Bronchial epithelial cell (primary cell): Measurements from ENCODE around the gene STIL. TPM values are rescaled to one million over a fixed set of nuclear protein-coding genes. Genes with fewer than 3 reads are reported as not detected.

Experiments used
- DNase-seq: peaks from one replicate; pipeline ENCODE4 v3.0.0-alpha.2; 2010; ENCODE audit warnings: low read depth
- FAIRE-seq: peaks from 2 replicates; lab custom pipeline; 2011; peaks lifted over from hg19 to GRCh38; lab: Jason Lieb, UNC
- H3K27me3 ChIP-seq: 2 replicates; pipeline ENCODE4 v1.5.1; 2011; ENCODE audit warnings: low read length; ENCODE audit not compliant: control insufficient read depth, insufficient read depth
- H3K36me3 ChIP-seq: 2 replicates; pipeline ENCODE4 v1.5.1; 2011; ENCODE audit warnings: low read length; ENCODE audit not compliant: control insufficient read depth, insufficient read depth
- H3K4me3 ChIP-seq: 2 replicates; pipeline ENCODE4 v1.5.1; 2011; ENCODE audit warnings: mild to moderate bottlenecking, low read depth, low read length, control low read depth
- total RNA-seq: library from RNA; depleted of rRNA; stranded (reverse); fragments of >200 nt; gene quantifications from 2 replicates; pipeline ENCODE4 v1.2.1, GENCODE V29; 2014
- TF ChIP-seq, protein P1 (sequence below): IDR thresholded peaks from 2 replicates; pipeline ENCODE4 v1.5.1; 2011; ENCODE audit warnings: mild to moderate bottlenecking, moderate library complexity, low read length, control low read depth, inconsistent platforms; ENCODE audit not compliant: insufficient read depth, severe bottlenecking

STIL gene
- total RNA-seq, 1 donor from 2014 or later: 0.79 TPM

DNA sequence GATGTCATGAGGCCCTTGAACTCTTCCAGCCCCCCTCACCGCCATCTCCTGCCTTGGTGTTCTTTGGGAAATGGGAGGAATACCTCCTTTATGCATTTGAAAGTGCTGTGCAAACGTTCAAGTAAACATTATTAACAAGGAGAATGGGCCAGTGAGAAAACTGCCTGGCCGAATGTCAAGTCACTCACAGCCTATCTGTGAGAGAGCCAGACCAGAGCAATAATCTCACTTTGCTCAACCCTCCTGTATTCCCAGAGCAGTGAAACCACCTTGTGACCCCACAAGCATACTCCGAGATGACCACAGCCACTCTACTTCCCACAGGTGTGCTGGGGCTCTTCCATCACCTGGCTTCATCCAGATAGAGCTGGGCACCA lies 87.1 kb downstream of the STIL start:
- no peak overlapping the region for H3K4me3 ChIP-seq
- peaks cover 80% of the 10 kb centered on the region for H3K27me3 ChIP-seq
- no peaks in the 10 kb centered on the region for H3K36me3 ChIP-seq
- TF ChIP-seq, protein P1, sequence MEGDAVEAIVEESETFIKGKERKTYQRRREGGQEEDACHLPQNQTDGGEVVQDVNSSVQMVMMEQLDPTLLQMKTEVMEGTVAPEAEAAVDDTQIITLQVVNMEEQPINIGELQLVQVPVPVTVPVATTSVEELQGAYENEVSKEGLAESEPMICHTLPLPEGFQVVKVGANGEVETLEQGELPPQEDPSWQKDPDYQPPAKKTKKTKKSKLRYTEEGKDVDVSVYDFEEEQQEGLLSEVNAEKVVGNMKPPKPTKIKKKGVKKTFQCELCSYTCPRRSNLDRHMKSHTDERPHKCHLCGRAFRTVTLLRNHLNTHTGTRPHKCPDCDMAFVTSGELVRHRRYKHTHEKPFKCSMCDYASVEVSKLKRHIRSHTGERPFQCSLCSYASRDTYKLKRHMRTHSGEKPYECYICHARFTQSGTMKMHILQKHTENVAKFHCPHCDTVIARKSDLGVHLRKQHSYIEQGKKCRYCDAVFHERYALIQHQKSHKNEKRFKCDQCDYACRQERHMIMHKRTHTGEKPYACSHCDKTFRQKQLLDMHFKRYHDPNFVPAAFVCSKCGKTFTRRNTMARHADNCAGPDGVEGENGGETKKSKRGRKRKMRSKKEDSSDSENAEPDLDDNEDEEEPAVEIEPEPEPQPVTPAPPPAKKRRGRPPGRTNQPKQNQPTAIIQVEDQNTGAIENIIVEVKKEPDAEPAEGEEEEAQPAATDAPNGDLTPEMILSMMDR: no peak
- no peak for DNase-seq
- no peak for FAIRE-seq

DNA sequence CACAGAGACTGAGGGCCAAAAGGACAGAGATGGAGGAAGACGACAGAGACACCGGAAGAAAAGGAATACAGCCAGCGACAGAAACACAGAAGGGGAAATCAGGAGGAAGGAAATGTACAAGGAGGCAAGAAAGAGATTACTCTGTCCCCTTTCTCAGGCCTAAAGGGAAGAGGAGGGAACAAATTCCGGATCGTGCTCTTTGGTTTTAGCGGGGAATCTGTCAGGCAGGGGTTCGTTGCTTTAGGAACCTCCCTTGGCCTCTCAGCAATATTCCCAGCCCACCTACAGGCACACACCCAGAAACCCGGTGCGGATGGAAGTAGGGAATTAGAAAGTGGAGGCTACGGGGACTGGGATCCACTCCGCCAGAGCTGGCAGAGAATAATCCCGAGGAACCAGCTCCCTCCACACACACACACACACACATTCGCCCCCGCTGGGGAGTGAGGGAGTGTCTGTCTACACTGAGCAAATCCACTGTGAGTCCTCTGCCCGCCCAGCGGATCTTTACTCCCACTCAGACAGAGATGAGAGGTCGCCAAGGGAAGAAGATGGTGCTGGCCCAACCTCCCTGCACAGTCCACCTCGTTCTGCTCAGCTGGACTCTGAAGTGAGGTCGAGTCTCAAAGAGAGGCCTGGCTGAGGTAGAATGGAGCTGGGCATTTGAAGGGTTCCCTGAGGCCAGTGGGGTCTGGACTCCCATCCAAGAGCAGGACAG lies 87.7 kb downstream of the STIL start:
- FAIRE-seq (no peak), DNase-seq (no peak)
- H3K4me3 ChIP-seq: no peak overlapping the region
- TF ChIP-seq, protein P1: no peak
- peaks cover 74% of the 10 kb centered on the region for H3K27me3 ChIP-seq
- H3K36me3 ChIP-seq: no peaks in the 10 kb centered on the region

DNA sequence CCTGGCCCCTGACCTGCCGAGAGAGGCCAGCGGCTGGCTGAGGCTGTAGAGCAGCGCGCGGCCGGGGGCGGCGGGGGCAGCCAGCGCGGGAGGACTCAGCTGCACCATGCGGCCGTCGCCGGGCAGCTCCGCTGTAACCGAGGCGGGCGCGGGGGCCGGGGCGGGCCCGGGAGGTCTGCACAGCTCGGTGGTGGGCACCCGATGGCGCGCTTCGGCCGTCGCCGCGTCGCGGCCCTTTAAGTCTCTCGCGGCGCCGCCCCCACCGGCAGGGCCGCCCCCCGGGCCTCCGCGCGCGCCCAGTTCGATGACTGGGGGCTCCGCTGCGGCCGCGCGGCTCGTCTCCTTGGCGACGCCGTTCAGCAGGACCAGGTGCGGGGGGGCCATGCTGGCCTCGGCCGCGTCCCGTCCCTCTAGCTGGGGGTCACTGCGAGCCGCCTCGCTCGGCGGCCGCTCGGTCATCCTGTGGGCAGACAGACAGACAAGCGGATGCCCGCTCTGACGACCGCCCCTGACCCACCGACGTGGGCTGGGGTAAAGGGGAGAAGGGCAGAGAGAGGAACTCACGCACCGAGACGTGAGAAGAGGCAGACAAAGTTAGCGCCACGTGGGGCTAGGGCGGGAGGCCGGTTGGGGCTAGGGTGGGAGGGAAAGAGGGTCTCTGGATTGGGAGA lies 88.4 kb downstream of the STIL start:
- H3K27me3 ChIP-seq: peaks cover 68% of the 10 kb centered on the region
- H3K36me3 ChIP-seq: no peaks in the 10 kb centered on the region
- TF ChIP-seq, protein P1: no peak
- no peak overlapping the region for H3K4me3 ChIP-seq
- DNase-seq (no peak), FAIRE-seq (no peak)

DNA sequence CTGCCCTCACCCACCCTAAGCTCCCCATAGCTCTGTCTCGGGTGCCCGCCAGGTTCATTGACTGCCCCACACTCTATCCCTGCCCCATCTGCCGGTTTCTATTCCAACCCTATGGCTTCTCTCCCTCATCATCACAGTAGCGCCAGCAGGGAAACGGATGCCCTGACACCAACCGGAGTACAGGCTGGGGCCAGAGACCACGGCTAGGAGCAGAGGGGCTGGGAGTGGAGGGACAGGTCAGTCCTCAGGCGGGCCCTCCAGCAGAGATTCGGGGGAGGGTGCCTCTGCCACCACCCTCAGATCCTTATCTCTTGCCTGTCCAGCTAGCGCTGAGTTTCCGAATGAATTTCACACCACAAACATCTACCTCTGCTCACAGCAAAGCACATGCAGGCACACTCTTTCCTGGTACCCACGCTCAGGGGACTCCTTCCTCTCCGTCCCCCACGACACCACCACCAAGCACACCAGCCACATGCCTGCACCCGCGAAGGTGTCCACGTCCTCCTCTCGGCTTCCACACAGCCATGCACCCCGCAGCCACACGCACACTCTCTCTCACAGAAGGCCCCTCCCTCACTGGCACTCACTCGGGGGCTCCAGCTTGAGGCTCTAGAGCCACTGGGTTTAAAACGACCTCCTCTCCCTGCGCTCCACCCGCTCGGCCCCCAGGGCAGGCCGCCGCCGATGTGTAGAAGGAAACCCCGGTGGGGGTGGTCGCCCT lies 89.1 kb downstream of the STIL start:
- Histone ChIP-seq H3K4me3 (no peak overlapping the region), H3K36me3 (no peaks in the 10 kb centered on the region), H3K27me3 (peaks cover 60% of the 10 kb centered on the region)
- FAIRE-seq (no peak), DNase-seq (no peak)
- TF ChIP-seq, protein P1: no peak

DNA sequence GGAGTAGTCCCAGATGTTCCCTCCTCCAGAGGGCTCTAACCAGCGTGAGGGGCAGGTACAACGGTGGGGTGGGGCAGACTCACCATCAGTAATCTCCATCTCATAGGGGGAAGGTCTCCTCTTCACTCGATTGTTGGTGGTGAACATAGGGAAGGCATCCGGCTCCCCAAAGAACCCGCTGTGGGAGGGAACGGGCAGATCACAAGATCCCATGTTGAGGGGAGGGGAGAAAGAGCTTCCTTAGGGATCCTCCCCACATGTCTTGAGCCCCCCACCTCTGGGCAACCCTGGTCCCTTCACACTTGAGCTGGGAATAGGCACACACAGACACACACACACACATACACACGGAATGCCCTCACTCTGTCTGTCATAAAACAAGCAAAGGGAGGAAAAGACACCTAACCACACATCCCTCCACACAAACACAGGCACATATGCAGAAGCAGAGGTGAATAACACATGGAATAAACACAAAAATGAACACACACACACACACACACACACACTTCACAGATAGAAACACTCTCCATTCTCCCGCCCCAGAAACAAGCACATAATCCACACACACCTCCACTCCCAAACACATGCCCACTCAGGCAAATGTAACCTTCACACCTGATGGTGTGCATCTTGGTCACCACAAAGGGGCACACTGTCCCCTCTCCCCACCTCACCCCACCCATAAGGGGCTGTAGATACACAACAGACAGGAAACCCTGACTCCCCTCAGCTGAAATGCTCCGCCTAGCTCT lies 89.8 kb downstream of the STIL start:
- TF ChIP-seq, protein P1: no peak
- DNase-seq (no peak), FAIRE-seq (no peak)
- no peaks in the 10 kb centered on the region for H3K36me3 ChIP-seq
- H3K4me3 ChIP-seq: no peak overlapping the region
- peaks cover 53% of the 10 kb centered on the region for H3K27me3 ChIP-seq
